ENCODE measurements around the gene PLAAT4. TPM values are rescaled to one million over a fixed set of nuclear protein-coding genes. Genes with fewer than 3 reads are reported as not detected.

PLAAT4 gene
- total RNA-seq, 1 donor from 2014 or later = 15.5 TPM

- Histone ChIP-seq H3K27me3 (ENCODE audit: low read depth) (no peaks in the 10 kb centered on the region), H3K4me3 (no peak within 1 kb of the TSS), H3K9me3 (replicated peaks) (peaks cover under 1% of the 10 kb centered on the region), H3K36me3 (no peaks in the 10 kb centered on the region), H3K27ac (replicated peaks) (no peak within 1 kb of the TSS), H3K4me1 (peaks cover 34% of the 10 kb centered on the region)
- intact Hi-C loops (cut with micrococcal nuclease) = no loop called here
- TF ChIP-seq CTCF (IDR thresholded peaks at IDR 0.05; ENCODE audit: borderline replicate concordance) = no peak
- DNase-seq = no peak
Observed at GRCh38 chr11:63505857-63506528, 30.6 kb upstream of the PLAAT4 start, which contains the start of gene LGALS12. TSS of gene LGALS12 (plus strand) at chr11:63506084. CDS start at chr11:63506459, 375 bp downstream.

- H3K4me1 ChIP-seq = peaks cover 39% of the 10 kb centered on the region
- no peak for TF ChIP-seq CTCF (IDR thresholded peaks at IDR 0.05; ENCODE audit: borderline replicate concordance)
- intact Hi-C loops (cut with micrococcal nuclease) = no loop called here
- H3K9me3 ChIP-seq (replicated peaks) = no peaks in the 10 kb centered on the region
- DNase-seq = no peak
- no peaks in the 10 kb centered on the region for H3K27me3 ChIP-seq (ENCODE audit: low read depth)
- no peak overlapping the region for H3K27ac ChIP-seq (replicated peaks)
- H3K4me3 ChIP-seq = no peak overlapping the region
- no peaks in the 10 kb centered on the region for H3K36me3 ChIP-seq
Observed at GRCh38 chr11:63506876-63507275, 29.7 kb upstream of the PLAAT4 start.

- no peak overlapping the region for H3K4me3 ChIP-seq
- no peaks in the 10 kb centered on the region for H3K27me3 ChIP-seq (ENCODE audit: low read depth)
- no peak overlapping the region for H3K27ac ChIP-seq (replicated peaks)
- no peak for TF ChIP-seq CTCF (IDR thresholded peaks at IDR 0.05; ENCODE audit: borderline replicate concordance)
- H3K36me3 ChIP-seq = no peaks in the 10 kb centered on the region
- no peaks in the 10 kb centered on the region for H3K9me3 ChIP-seq (replicated peaks)
- DNase-seq = no peak
- peaks cover 39% of the 10 kb centered on the region for H3K4me1 ChIP-seq
- intact Hi-C loops (cut with micrococcal nuclease) = no loop called here
Observed at GRCh38 chr11:63507511-63507910, 29.1 kb upstream of the PLAAT4 start.

GRCh38 chr11:63508009-63508408 is 28.6 kb upstream of the PLAAT4 start:
- intact Hi-C loops (cut with micrococcal nuclease) = no loop called here
- Histone ChIP-seq H3K4me1 (peaks cover 39% of the 10 kb centered on the region), H3K9me3 (replicated peaks) (no peaks in the 10 kb centered on the region), H3K36me3 (no peaks in the 10 kb centered on the region), H3K27me3 (ENCODE audit: low read depth) (no peaks in the 10 kb centered on the region), H3K4me3 (no peak overlapping the region), H3K27ac (replicated peaks) (no peak overlapping the region)
- peak; percentile 49 for DNase-seq
- peak; percentile 59 for TF ChIP-seq CTCF (IDR thresholded peaks at IDR 0.05; ENCODE audit: borderline replicate concordance)

- intact Hi-C loops (cut with micrococcal nuclease) = no loop called here
- Histone ChIP-seq H3K27ac (replicated peaks) (no peak overlapping the region), H3K4me3 (no peak overlapping the region), H3K36me3 (no peaks in the 10 kb centered on the region), H3K9me3 (replicated peaks) (no peaks in the 10 kb centered on the region), H3K27me3 (ENCODE audit: low read depth) (no peaks in the 10 kb centered on the region), H3K4me1 (peaks cover 39% of the 10 kb centered on the region)
- DNase-seq = no peak
- no peak for TF ChIP-seq CTCF (IDR thresholded peaks at IDR 0.05; ENCODE audit: borderline replicate concordance)
Observed at GRCh38 chr11:63508745-63509144, 27.9 kb upstream of the PLAAT4 start.
